ACHN (cell line): Measurements from ENCODE around the gene DMRT1.

ENCODE experiments used
- DNase-seq: peaks from one replicate; pipeline ENCODE4 v3.0.0-alpha.2; 2015
- in situ Hi-C: cut with HindIII; loops from 2 replicates; pipeline ENCODE4 v1.10.0; 2017; ENCODE audit warnings: low sequenced_read_pairs, low pct_ligation_motif_present, low pct_unique_long_range_greater_than_20kb

The DMRT1 gene

DNA sequence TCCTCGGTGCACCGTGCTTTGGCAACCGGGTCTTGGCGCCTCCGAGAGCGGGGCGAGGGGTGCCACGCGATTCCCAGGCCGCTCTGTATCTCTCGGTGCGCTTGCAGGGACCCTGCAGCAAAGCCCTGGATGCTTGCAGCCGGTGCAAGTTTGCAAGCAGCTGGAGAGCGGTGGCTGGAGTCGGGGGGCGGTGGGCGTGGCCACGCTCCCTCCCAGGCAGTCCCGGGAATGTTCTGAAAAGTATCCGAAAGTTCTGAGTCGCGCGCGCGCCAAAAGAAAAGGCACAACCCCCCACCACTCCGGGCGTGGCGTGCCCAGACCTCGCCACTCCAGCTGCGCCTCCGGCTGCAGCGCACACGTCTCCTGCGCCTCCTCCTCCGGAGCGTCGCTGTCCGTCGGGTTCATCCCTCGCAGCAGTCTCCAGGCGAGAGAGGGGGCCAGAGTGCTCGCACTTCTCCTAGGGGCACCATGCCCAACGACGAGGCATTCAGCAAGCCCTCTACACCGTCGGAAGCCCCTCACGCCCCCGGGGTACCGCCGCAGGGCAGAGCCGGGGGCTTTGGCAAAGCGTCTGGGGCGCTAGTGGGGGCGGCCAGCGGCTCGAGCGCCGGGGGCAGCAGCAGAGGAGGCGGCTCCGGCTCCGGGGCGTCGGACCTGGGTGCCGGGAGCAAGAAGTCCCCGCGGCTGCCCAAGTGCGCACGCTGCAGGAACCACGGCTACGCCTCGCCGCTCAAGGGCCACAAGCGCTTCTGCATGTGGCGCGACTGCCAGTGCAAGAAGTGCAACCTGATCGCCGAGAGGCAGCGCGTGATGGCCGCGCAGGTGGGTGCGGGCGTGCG lies at the start of gene DMRT1:
Gene DMRT1 (plus strand): TSS at position 327 of the 839 bp plus-strand sequence. CDS start 142 bp downstream, at position 469.
- no peak for DNase-seq
- in situ Hi-C loops = no loop called here

GRCh38 chr9:792331-793260 lies 48.9 kb upstream of the DMRT1 start:
- DNase-seq = no peak

DNA sequence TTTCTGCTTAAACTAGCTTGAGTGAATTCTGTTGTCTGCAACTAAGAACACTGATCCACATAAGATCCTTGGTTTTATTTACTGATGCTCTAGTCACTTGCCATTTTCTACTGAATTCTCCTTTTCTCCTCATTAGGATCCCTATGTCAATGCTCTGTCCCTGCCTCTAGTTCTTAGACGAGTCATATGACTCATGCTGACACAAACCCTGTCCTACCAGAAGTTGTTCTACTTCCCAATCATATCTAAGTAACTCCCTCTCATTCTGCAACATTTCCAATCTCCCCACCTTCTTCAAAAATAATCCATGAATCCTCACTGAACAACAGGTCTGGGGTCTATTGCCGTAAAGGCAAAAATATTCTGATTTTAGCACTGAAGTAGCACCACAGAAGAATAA lies 47.1 kb upstream of the DMRT1 start:
- no peak for DNase-seq
- in situ Hi-C loops = no loop called here

More at GRCh38 chr9:792331-793260, 48.9 kb upstream of the DMRT1 start:
- in situ Hi-C loops = no loop called here

GRCh38 chr9:795869-796268 lies 45.6 kb upstream of the DMRT1 start:
- no peak for DNase-seq
- in situ Hi-C loops = no loop called here

DNA sequence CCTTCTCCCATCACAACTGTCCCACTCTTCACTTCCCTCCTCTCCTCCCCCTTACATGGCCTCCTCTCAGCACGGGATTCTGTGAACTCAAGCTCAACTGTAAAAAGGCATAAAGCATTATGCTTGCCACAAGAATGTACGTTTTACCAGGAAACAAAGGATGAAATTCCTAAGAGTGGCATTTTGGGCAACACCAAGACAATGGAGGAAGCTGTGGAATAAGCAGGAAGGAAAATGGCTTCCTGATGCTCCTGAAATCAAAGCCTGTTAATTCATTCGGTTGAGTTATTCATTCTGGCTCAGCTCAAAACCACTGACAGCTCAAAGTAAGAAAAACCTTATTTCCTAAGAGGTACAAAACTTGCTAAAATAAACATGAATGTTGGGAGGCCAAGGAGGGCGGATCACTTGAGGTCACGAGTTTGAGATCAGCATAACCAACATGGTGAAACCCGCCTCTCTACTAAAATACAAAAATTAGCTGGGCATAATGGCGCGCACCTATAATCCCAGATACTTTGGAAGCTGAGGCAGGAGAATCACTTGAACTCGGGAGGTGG lies 40.8 kb upstream of the DMRT1 start:
- DNase-seq = no peak
- in situ Hi-C loops = no loop called here

GRCh38 chr9:801399-802071 lies 40.0 kb upstream of the DMRT1 start:
- DNase-seq = no peak
- in situ Hi-C loops = no loop called here

GRCh38 chr9:804026-804425 lies 37.5 kb upstream of the DMRT1 start:
- in situ Hi-C loops = no loop called here
- DNase-seq = no peak

- in situ Hi-C loops = no loop called here
- DNase-seq = no peak
Measured at GRCh38 chr9:805151-805550, 36.3 kb upstream of the DMRT1 start.

- DNase-seq = peak; percentile 25
- in situ Hi-C loops = no loop called here
Measured at GRCh38 chr9:806285-807156, 35.0 kb upstream of the DMRT1 start.

GRCh38 chr9:811106-811531 lies 30.4 kb upstream of the DMRT1 start:
- in situ Hi-C loops = no loop called here
- DNase-seq = peak; percentile 15

GRCh38 chr9:818958-819357 lies 22.5 kb upstream of the DMRT1 start:
- in situ Hi-C loops = no loop called here
- DNase-seq = no peak

- in situ Hi-C loops = no loop called here
- no peak for DNase-seq
Measured at GRCh38 chr9:826500-827280, 14.8 kb upstream of the DMRT1 start.

DNA sequence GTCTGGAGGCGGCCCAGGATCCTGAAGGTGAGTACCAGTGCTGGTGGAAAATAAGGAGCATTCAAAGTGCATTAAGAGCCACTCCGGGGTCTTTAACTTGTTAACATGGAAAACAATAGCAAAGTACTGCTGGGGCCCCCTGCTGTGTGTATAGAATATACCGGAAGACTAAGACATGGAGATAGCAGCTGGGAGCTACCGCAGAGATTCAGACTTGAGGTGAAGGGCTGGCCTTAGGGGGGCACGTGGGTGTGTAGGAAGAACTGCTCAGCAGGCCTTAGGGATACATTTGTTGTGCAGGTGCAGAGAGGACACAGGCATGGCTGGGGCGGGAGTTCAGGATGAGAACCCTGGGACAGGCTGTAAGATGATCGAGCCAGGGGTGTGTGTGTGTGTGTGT lies 1.2 kb upstream of the DMRT1 start:
- no peak for DNase-seq
- in situ Hi-C loops = no loop called here

DNA sequence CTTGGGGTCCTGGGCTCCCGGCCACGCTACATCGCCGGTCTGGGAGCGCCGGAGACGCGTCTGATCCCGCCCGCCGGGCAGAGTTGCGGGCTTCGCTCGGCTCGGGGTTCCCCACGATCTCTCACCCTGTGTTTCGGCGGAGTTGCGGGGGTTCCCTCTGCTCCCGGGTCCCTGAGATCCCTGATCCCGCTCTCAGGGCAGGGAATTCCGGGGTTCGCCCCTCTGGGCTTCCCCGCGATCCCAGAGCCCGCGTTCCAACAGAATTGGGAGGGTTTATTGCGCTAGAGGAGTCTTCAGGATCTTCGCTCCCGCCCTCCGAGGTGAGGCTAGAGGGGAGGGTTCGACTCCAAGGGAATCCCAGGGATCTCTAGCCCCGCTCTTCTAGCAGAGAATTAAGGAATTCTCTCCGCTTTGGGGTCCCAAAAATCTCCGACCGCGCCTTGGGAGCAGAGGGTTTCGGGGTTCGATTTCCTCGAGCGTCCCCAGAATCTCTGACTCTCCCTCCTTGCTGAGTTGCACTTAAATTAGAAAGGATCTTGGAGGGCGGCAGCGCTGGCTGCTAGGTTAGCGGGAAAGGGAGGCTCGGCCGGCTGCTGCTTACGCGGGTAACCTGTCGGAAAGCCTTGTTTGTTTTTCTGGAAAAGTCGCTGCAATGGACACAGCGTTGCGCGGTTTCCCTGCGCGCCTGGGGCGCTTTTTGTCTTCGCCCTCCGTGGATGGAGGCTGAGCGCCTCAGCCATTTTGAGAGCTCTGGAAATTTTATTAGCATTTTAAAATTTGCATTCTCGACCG lies 1.3 kb downstream of the DMRT1 start:
- in situ Hi-C loops = no loop called here
- no peak for DNase-seq

GRCh38 chr9:843427-843785 lies 1.9 kb downstream of the DMRT1 start:
- no peak for DNase-seq
- in situ Hi-C loops = no loop called here

GRCh38 chr9:846852-847251 lies 5.4 kb downstream of the DMRT1 start:
- in situ Hi-C loops = no loop called here
- no peak for DNase-seq
